Memory B cell (primary cell): ENCODE data around the gene HLA-DRA.

ENCODE experiments used
- ATAC-seq: fragments of 150-1000 bp; cut with Tn5 transposase; 2 replicates; pipeline ENCODE4 v1.10.0; 2021; ENCODE audit warnings: low read depth, mild to moderate bottlenecking, moderate library complexity
- DNase-seq, 2 donors: peaks; one replicate each; pipeline ENCODE4 v3.0.0; 2022; ENCODE audit warnings: low spot score in 2 of 2
- H3K27ac Mint-ChIP-seq: one replicate; pipeline ENCODE4 v1.8.0; 2022; ENCODE audit warnings: mild to moderate bottlenecking, moderate library complexity, mixed read lengths
- H3K27me3 Mint-ChIP-seq: one replicate; pipeline ENCODE4 v1.8.0; 2022; ENCODE audit warnings: mixed read lengths
- H3K36me3 Mint-ChIP-seq: one replicate; pipeline ENCODE4 v1.8.0; 2022; ENCODE audit warnings: mild to moderate bottlenecking, mixed read lengths
- H3K4me1 Mint-ChIP-seq: one replicate; pipeline ENCODE4 v1.8.0; 2022; ENCODE audit warnings: mixed read lengths
- H3K4me3 Mint-ChIP-seq: one replicate; pipeline ENCODE4 v1.8.0; 2022; ENCODE audit warnings: mild to moderate bottlenecking, moderate library complexity, mixed read lengths
- H3K9me3 Mint-ChIP-seq: one replicate; pipeline ENCODE4 v1.8.0; 2022; ENCODE audit warnings: mixed read lengths

The HLA-DRA gene

DNA sequence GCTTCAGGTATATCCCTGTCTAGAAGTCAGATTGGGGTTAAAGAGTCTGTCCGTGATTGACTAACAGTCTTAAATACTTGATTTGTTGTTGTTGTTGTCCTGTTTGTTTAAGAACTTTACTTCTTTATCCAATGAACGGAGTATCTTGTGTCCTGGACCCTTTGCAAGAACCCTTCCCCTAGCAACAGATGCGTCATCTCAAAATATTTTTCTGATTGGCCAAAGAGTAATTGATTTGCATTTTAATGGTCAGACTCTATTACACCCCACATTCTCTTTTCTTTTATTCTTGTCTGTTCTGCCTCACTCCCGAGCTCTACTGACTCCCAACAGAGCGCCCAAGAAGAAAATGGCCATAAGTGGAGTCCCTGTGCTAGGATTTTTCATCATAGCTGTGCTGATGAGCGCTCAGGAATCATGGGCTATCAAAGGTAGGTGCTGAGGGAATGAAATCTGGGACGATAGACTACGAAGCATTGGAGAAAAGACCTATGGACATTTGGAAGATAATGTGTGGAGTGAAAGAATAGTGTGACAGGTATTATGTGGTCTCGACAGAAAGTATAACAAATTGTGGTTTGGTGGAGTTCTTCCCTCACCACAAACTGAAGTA lies at the start of gene HLA-DRA:
HLA-DRA (plus strand) TSS at position 286 of the 613 bp plus-strand sequence; CDS start at position 350, 64 bp downstream.
- DNase-seq (peak; percentile 74 to 96), ATAC-seq (peak; percentile 70)
- Mint-ChIP-seq H3K4me1 (peaks cover 59% of the 10 kb centered on the region), H3K4me3 (peak within 1 kb of the TSS; percentile 100), H3K27me3 (no peaks in the 10 kb centered on the region), H3K36me3 (peaks cover 49% of the 10 kb centered on the region), H3K27ac (peak within 1 kb of the TSS; percentile 100), H3K9me3 (peaks cover 6% of the 10 kb centered on the region)

DNA sequence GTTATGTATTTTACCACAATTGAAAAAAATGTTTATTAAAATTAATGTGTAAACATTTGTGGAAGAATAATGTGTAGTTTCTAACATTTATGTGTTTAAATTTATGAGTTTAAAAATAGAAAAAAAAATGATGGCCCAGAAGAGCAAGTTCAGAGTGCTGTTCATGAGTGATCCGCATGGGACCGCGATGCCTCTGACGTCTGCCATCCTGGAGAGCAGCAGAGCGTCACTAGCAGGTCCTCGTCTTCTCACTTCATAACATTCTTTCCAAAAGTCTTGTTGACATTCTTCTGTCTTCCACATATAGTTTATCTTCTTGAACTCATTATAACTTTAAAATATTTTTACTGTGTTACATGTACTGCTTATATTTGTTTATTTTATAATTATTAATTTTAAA lies 48.2 kb upstream of the HLA-DRA start:
- H3K4me1 Mint-ChIP-seq, result peaks cover 13% of the 10 kb centered on the region
- no peak overlapping the region for H3K27ac Mint-ChIP-seq
- no peak for DNase-seq
- peaks cover 2% of the 10 kb centered on the region for H3K36me3 Mint-ChIP-seq
- ATAC-seq, result no peak
- no peak overlapping the region for H3K4me3 Mint-ChIP-seq
- no peaks in the 10 kb centered on the region for H3K9me3 Mint-ChIP-seq
- no peaks in the 10 kb centered on the region for H3K27me3 Mint-ChIP-seq

DNA sequence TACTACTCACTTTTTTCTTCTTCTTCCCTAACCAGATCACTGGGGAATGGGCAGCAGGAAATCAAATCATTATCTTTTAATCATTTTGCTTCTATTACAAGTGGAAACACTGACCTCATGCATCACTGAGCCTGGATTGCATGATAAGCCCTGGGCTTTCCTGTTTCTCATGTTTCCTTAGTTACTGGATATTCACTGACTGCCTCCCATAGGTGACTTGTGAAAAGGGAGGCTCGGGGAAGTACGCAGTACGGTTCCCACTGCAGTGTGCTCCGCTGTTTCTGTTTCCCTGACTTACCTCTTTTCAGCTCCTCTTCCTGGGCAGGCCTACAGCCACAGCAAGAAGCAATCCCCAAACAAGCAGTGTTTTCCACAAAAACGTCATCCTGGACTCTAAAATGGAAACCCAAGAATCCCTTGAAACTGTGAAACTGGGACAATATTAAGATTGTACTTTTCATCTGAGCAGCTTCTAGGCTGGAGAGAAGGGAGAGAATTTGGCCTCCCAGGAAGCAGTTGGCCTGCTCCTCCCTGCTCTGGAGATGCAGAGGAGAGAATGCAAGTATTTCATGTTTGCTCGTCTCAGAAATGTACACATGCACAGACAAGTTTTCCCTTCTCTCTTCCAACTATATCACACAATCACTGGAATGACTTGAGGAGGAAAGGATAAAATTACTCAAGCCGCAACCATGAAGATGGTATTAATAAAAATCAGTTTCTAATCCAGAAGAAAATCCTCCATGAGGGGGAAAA lies 45.8 kb upstream of the HLA-DRA start:
- H3K4me1 Mint-ChIP-seq, result peaks cover 10% of the 10 kb centered on the region
- ATAC-seq, result no peak
- H3K4me3 Mint-ChIP-seq, result no peak overlapping the region
- no peaks in the 10 kb centered on the region for H3K9me3 Mint-ChIP-seq
- H3K36me3 Mint-ChIP-seq, result peaks cover 2% of the 10 kb centered on the region
- DNase-seq, result no peak
- H3K27ac Mint-ChIP-seq, result no peak overlapping the region
- no peaks in the 10 kb centered on the region for H3K27me3 Mint-ChIP-seq

DNA sequence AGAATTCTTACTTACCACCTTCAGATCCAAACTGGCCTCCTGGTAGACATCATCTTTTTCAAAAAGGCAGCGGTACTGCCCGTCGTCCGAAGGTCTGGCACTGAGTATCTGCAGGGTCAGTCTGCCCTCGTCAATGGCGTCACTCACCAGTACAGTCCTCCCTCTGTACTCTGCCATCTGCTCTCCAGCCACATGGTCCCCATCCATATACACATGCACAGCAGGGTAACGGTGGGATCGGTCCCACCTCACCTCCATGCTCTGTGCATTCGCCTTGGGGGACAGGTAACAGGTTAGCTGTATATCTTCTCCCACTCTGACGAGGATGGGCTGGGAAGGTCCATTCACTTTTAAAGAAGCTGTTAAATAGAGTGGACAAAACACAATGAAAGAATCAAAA lies 43.7 kb upstream of the HLA-DRA start:
- DNase-seq, result no peak
- ATAC-seq, result no peak
- peaks cover 10% of the 10 kb centered on the region for H3K4me1 Mint-ChIP-seq
- H3K9me3 Mint-ChIP-seq, result no peaks in the 10 kb centered on the region
- H3K27ac Mint-ChIP-seq, result no peak overlapping the region
- no peak overlapping the region for H3K4me3 Mint-ChIP-seq
- H3K27me3 Mint-ChIP-seq, result no peaks in the 10 kb centered on the region
- H3K36me3 Mint-ChIP-seq, result peaks cover 2% of the 10 kb centered on the region

DNA sequence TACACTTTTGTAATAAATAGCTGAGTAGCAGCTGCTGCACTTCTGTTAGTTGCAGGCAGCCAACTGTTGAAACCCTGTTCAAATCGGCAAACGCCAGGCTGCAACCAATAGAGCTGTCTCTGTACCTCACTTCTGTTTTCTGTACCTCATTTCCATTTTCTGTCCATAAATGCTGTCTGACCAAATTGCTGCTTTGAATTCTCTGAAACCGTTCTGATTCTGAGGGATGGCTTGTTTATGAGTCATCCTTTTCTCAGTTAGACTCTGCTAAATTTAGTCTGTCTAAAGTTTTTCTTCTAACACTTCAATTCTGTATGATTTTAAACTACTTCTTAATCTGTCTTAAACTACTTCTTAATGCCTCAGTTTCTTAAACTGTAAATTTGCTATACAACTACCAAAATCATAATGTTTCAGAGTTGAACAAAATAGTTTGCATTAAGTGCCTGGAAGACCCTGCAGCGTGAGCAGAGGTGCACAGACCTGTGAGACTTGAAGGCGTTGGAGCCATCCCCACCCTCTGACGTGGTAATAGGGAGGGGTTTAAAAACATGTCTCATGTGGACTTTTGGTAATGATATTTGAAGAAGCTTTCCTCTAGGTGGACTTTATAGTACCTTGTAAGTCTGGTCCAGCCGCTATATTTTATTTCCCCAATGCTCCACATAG lies 42.3 kb upstream of the HLA-DRA start:
- Mint-ChIP-seq H3K4me3 (peak overlapping the region; percentile 67), H3K4me1 (peaks cover 10% of the 10 kb centered on the region), H3K36me3 (peaks cover 2% of the 10 kb centered on the region), H3K27ac (peak overlapping the region; percentile 22), H3K27me3 (no peaks in the 10 kb centered on the region), H3K9me3 (no peaks in the 10 kb centered on the region)
- peak; percentile 90 for ATAC-seq
- peak in 1 of 2 donors; percentile 28 for DNase-seq

DNA sequence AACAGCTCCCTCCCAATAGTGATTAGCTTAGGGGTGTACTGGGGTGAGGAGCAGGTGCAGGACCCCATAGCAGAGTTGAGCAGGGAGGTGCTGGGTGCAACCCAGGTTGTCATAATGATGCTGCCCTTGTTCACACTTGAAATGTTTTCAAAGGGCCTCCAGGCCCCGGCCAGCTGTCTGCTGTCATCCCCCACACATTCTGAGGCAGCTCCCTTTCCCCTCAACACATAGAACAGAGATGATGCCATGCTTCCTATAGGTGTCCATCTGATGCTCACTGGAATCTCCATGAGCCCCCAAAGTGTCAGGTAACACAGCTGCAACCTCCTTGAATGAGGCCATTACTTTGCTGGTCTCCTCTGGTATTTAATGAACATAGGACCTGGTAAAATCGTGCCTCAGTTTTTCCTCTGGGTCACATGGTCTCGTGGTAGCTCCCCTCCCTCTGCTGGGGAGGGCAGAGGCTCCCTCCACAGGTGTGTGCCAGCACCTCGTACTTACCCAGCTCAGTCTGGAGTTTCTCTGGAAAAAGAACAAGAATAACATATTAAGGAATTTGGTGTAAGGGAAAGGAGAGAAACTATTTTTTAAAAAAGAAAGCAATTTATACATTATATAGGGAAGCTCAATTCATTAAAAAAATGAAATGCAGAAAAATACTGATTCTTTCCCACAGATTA lies 38.3 kb upstream of the HLA-DRA start:
- Mint-ChIP-seq H3K27ac (no peak overlapping the region), H3K27me3 (no peaks in the 10 kb centered on the region), H3K4me3 (no peak overlapping the region), H3K9me3 (no peaks in the 10 kb centered on the region), H3K36me3 (no peaks in the 10 kb centered on the region), H3K4me1 (peaks cover 10% of the 10 kb centered on the region)
- no peak for ATAC-seq
- no peak for DNase-seq

DNA sequence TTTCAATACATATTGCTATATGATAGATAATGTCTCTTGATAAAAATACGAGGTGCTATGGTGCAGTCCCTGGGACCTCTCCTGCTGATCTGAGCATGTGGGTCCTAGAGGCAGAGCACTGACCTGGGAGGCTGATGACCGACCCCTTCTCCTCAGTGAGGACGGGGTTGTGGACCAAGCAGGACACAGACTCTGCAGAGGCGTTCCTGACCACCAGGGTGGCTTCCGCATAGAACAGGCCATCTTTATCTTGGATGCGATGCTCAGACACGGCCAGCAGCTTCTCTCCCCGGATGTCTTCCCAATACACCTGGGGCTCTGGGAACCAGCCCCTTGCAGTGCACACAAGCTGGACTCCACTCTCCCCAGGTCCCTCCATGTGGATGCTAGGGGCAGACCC lies 36.9 kb upstream of the HLA-DRA start:
- DNase-seq (no peak), ATAC-seq (no peak)
- H3K4me1 Mint-ChIP-seq, result peaks cover 5% of the 10 kb centered on the region
- H3K4me3 Mint-ChIP-seq, result no peak overlapping the region
- no peaks in the 10 kb centered on the region for H3K9me3 Mint-ChIP-seq
- H3K36me3 Mint-ChIP-seq, result no peaks in the 10 kb centered on the region
- H3K27me3 Mint-ChIP-seq, result no peaks in the 10 kb centered on the region
- H3K27ac Mint-ChIP-seq, result no peak overlapping the region

DNA sequence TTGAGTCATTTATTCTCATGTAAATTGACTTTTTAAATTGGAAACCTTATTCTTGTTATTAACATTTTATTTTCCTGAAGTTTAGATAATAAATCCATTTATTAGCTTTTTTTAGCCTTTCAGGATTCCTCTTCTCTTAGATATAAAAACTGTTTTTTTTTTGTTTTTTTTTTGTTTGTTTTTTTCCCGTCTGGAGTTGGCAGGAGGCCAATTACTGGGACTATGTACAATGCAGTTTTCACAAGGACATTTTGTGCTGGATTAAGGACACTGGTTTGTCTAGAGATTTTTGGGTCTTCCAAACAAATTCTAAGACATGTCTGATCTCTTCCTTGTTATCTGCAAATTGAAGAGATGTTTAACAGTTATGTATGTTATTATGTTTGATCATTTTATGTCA lies 34.0 kb upstream of the HLA-DRA start:
- Mint-ChIP-seq H3K4me3 (no peak overlapping the region), H3K27ac (no peak overlapping the region), H3K4me1 (peaks cover 5% of the 10 kb centered on the region), H3K36me3 (no peaks in the 10 kb centered on the region), H3K9me3 (no peaks in the 10 kb centered on the region), H3K27me3 (peaks cover 1% of the 10 kb centered on the region)
- no peak for ATAC-seq
- no peak for DNase-seq

DNA sequence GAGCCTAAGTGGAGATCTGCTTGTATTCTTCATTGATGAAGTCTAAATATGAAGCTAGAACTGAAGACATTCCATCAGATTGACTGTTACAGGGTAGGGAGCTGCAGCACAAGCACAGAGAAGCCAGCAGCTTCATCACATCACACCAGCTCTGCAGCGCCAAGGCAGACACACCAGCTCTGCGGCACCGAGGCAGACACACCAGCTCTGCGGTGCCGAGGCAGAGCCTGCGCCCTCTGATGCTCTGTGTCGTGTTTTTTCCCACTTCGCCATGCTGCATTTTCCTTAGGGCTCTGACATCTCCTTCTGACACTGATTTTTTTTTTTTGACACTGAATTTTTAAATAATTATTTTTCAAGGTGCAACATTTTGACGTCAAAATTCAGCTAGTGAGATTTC lies 33.5 kb upstream of the HLA-DRA start:
- no peaks in the 10 kb centered on the region for H3K9me3 Mint-ChIP-seq
- H3K4me3 Mint-ChIP-seq, result no peak overlapping the region
- H3K4me1 Mint-ChIP-seq, result peaks cover 5% of the 10 kb centered on the region
- H3K36me3 Mint-ChIP-seq, result no peaks in the 10 kb centered on the region
- peaks cover 1% of the 10 kb centered on the region for H3K27me3 Mint-ChIP-seq
- H3K27ac Mint-ChIP-seq, result no peak overlapping the region
- ATAC-seq, result no peak
- DNase-seq, result no peak

DNA sequence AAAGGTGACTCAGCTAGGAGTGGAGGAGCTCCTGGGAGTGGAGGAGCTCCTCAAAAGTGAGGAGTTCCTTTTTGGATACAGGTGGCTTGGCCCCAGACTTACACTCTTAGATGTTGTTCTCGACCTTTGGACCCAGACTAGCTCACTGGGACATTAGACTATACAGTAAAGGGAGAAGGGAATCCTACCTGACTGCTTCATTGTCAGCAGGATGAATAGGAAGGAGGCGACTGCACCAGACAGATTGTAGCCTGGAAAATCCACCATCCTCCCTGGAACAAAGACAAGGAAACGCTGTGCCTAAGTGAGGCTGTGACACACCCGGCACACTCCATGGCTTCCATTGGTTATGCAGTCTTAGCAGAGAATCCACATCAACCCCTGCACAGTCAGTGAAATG lies 32.8 kb upstream of the HLA-DRA start, which contains the start of gene BTNL2:
BTNL2 (minus strand) TSS at position 325 of the 400 bp plus-strand sequence; CDS start at position 267, 58 bp downstream.
- DNase-seq, result no peak
- H3K9me3 Mint-ChIP-seq, result no peaks in the 10 kb centered on the region
- H3K36me3 Mint-ChIP-seq, result no peaks in the 10 kb centered on the region
- peaks cover 1% of the 10 kb centered on the region for H3K27me3 Mint-ChIP-seq
- no peak within 1 kb of the TSS for H3K4me3 Mint-ChIP-seq
- H3K4me1 Mint-ChIP-seq, result peaks cover 5% of the 10 kb centered on the region
- no peak within 1 kb of the TSS for H3K27ac Mint-ChIP-seq
- no peak for ATAC-seq

DNA sequence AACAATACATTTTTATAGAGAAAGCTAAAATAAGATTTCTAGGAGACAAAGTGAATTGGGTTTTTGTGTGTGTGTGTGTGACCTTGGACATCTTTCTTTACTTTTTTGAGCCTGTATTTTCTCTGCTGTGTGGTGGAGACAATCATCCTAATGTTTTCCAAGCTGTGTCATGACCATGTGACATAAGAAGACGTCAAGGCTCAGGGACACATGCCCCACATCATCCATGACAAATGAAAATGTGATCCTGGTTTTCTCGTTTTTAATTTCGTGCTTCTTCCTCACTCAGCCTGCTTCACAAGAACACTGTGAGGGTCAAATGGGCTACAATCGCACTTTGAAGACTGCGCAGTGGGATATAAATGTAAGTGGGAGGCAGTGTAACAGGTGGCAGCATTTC lies 28.8 kb upstream of the HLA-DRA start:
- DNase-seq (no peak), ATAC-seq (no peak)
- Mint-ChIP-seq H3K9me3 (no peaks in the 10 kb centered on the region), H3K36me3 (no peaks in the 10 kb centered on the region), H3K4me3 (no peak overlapping the region), H3K27ac (no peak overlapping the region), H3K4me1 (peaks cover 11% of the 10 kb centered on the region), H3K27me3 (peaks cover 5% of the 10 kb centered on the region)

DNA sequence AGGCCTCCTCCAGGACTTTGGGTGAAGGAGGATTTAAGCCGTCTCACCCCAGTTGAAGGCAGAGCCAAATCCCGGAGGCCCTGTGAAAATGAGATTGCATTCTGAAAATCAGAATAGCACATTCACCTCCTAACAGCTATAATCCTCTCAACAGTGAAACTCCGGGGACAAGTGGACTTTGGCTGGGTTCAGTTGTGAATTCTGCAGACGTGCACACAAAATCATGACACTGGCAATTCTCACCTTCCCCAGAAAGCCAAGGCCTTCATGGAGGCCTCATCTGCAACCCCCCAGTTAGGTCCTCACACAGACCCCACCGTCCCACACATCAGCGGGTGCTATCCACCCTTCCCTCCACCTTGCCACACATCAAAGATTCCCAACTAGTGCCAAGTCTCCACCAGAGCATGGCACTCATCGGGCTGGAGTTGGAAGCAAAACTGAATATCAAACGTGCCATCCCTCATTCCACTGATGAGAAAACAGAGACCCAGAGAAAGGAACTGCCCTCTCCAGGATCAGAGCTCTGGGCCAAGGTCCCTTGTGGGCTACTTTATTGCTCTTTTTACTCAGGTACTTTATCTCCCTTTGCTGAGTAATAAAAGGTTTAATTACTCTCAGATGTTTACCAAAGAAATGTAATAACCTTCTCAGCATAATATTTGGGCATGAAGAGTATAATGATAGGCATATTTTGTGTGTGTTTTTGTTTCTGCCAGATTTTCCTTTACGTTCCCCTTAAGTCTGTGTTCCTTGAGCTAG lies 27.9 kb upstream of the HLA-DRA start:
- Mint-ChIP-seq H3K27me3 (peaks cover 5% of the 10 kb centered on the region), H3K27ac (no peak overlapping the region), H3K36me3 (no peaks in the 10 kb centered on the region), H3K9me3 (no peaks in the 10 kb centered on the region), H3K4me3 (no peak overlapping the region), H3K4me1 (peaks cover 11% of the 10 kb centered on the region)
- no peak for ATAC-seq
- no peak for DNase-seq

DNA sequence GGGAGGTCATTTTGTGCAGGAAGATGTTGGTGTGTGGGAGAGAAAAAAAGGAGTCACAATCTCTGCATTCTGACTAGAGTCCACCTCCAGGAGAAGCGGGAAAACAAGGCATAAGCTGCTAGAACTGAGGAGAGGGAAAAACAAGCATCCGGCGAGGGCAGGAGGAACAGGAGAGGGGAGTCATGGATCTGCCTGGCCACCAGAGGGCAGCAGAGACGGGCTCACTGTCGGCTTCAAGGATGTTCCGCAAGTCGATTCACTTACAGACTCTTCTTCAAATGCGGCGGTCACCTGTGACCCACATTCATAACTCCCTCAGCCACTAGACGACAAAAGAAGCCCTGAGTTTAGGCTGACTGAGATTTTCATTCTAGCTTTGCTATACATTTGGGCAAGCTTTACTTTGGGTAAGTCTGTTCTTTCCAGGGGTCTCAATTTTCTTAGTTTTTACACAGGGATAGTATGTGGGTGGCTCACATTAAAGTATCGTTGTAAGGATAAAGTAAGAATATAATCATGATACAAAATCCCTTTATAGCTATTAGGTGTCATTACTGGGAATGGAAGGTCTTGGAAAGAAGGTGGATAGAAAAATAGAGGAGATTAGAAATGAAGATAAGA lies 26.1 kb upstream of the HLA-DRA start:
- peak; percentile 94 for ATAC-seq
- peak overlapping the region; percentile 28 for H3K4me3 Mint-ChIP-seq
- peak; percentile 88 to 93 for DNase-seq
- no peaks in the 10 kb centered on the region for H3K36me3 Mint-ChIP-seq
- peaks cover 5% of the 10 kb centered on the region for H3K27me3 Mint-ChIP-seq
- peak overlapping the region; percentile 41 for H3K27ac Mint-ChIP-seq
- no peaks in the 10 kb centered on the region for H3K9me3 Mint-ChIP-seq
- peaks cover 11% of the 10 kb centered on the region for H3K4me1 Mint-ChIP-seq
